SJCRH30 (cell line): ENCODE data around the gene TMPRSS11B. TPM values are rescaled to one million over a fixed set of nuclear protein-coding genes. Genes with fewer than 3 reads are reported as not detected.

Experiments used
- DNase-seq, 2 experiments: peaks; one replicate each; pipeline ENCODE4 v3.0.0-alpha.2; 2015 to 2020
- H3K27ac ChIP-seq: fragments of 250-450 bp; sonication (Bioruptor Pico); 2 replicates; pipeline ENCODE4 v1.5.1; 2020; ENCODE audit warnings: mild to moderate bottlenecking, moderate library complexity
- H3K27me3 ChIP-seq: fragments of 250-450 bp; sonication (Bioruptor Pico); 2 replicates; pipeline ENCODE4 v1.5.1; 2020; ENCODE audit warnings: mild to moderate bottlenecking, moderate library complexity
- H3K36me3 ChIP-seq: fragments of 250-450 bp; sonication (Bioruptor Pico); 2 replicates; pipeline ENCODE4 v1.5.1; 2020; ENCODE audit warnings: mild to moderate bottlenecking, moderate library complexity
- H3K4me1 ChIP-seq: fragments of 250-450 bp; sonication (Bioruptor Pico); 2 replicates; pipeline ENCODE4 v1.5.1; 2020; ENCODE audit warnings: mild to moderate bottlenecking, moderate library complexity
- H3K4me3 ChIP-seq: fragments of 250-450 bp; sonication (Bioruptor Pico); 2 replicates; pipeline ENCODE4 v1.5.1; 2020; ENCODE audit warnings: mild to moderate bottlenecking, moderate library complexity
- H3K9me3 ChIP-seq: fragments of 250-450 bp; sonication (Bioruptor Pico); replicated peaks from 2 replicates; pipeline ENCODE4 v1.5.1; 2020; ENCODE audit warnings: mild to moderate bottlenecking, moderate library complexity
- total RNA-seq: library from RNA; depleted of rRNA; stranded (reverse); fragments of >200 nt; shearing (Covaris generic); gene quantifications from 2 replicates; pipeline ENCODE4 v1.2.3, GENCODE V29; 2014; rRNA removed

The TMPRSS11B gene
- total RNA-seq, 1 experiment from 2014 or later = not detected

GRCh38 chr4:68176904-68177303 is 68.6 kb downstream of the TMPRSS11B start:
- Histone ChIP-seq H3K4me1 (no peaks in the 10 kb centered on the region), H3K27ac (no peak overlapping the region), H3K36me3 (no peaks in the 10 kb centered on the region), H3K27me3 (no peaks in the 10 kb centered on the region), H3K4me3 (no peak overlapping the region), H3K9me3 (no peaks in the 10 kb centered on the region)
- DNase-seq = no peak

Other genes with a start within 250 kb of the TMPRSS11B start
- gene TMPRSS11F, start 115.8 kb downstream of the TMPRSS11B start, total RNA-seq = not detected in 2 replicates
- 85.3 and 99.6 TPM in 2 replicates for gene YTHDC1, start 104.4 kb upstream of the TMPRSS11B start, total RNA-seq
- gene TMPRSS11E, start 201.8 kb upstream of the TMPRSS11B start, total RNA-seq = not detected in 2 replicates